Measurements from ENCODE around the gene NAP1L4.

The NAP1L4 gene

DNA sequence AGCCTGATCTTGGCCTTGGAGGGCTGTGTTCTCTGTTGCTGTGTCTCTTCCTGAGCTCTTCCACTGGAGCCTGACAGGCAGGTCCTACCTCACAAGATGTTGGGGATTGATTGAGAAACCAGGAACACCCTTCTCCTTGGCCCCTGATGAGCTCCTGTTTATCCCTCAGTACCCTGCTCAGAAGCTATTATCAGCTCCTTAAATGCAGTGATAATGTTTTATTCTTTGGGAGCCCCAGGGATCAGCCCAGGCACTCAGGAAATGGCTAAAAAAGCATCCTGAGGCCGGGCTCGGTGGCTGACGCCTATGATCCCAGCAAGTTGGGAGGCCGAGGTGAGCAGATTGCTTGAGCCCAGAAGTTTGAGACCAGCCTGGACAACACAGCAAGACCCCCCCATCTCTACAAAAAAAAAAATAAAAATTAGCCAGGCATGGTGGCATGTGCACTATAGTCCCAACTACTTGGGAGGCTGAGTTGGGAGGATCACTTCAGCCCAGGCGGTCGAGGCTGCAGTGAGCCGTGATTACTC lies 58.0 kb downstream of the NAP1L4 start:
- no peak for DNase-seq

- no peak for DNase-seq
These were observed 58.6 kb downstream of the NAP1L4 start for GRCh38 chr11:2933375-2934020.

- no peak for DNase-seq
These were observed 59.3 kb downstream of the NAP1L4 start for GRCh38 chr11:2932850-2933251.

DNA sequence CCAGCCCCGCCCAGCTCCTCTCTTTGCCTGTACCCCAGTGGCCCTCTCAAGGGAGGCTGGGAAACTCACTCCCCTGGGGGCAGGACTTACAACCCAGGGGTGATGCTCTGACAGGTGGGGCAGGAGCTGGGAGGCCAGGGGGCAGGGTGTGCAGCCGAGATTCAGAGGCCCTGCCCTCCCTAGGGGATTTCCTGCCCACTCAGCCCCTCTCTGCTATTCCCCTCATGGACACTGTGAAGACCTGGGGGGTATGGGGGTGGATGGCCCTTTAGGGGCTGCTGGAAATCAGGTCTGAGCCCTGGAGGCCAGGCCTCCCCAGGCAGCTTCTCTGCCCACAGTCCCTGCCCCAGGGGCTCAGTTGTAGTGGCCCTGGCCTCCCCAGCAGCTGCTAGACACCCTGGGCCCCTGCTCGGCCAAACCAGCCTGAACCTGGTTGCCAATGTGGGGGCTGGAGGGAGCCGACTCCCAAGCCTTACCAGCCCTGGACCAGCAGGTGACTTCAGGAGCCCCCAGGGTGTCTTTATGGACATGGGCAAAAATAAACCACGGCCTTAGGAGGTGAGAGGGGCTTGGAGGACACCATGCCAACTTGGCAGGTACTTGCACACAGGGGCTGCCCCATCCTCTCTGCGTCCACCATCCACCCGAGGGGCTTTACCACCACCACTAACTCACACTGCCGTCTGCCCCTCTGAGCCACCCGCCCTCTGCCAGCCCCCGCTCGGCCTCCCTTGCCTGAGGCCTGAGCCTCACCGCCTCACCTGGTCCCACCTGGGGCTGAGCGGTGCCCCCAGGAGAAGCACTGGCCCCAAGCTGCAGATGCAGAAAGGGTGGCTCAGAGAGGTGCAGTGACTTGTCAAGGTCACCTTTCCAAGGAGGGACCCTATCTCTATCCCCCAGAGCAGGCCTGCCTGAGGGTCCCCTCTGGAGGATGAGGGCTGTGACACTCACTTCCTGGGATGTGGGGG lies 60.1 kb downstream of the NAP1L4 start:
- no peak for DNase-seq

DNA sequence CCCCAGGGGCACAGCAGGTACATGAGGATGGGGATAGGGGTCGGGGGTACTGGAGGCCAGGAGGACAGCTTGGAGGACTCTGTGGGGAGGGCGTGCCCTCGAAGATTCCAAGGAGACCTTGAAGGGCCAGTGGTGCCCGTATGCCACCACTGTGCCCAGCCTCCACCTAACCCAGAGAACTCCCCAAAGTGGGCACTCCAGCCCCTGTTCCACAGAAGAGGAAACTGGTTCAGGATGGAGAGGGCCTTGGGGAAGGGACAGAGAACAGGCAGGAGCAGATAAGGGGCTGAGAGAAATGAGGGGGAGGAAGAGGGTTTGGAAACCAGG lies 60.7 kb downstream of the NAP1L4 start:
- DNase-seq = no peak

DNA sequence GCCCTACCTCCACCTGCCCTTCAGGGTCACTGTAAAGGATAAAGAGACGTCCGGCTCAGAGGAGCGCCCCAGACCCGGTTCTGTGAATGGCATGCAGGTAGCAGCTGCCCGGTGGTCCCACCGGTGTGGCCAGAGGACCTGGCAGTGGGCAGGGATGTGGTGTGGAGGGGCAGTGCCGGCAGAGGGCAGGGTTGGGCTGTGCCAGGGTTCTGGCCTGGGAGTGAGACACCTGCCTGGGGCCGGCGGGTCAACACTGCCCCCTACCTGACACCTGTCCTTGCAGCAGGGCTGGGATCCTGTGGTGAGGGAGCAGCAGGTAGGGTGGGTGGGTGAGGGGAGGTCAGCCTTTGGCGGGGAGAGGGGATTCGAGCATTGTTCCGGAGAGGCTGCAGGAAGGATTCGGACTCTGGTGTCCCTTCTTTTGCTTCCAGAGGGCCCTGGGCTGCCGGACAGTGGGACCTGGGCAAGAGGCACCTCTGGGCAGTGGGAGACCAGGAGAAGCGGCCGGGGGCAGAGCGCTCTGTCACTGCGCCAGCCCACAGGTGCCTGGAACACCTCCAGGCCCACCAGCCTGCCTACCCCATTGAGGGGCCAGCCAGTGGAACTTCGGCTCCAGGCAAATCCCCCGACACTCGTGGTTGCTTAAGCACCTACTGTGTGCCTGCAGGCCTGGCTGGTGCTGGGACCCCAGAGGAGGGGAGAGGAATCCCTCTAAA lies 61.3 kb downstream of the NAP1L4 start:
- DNase-seq = peak; percentile 19 to 52

- DNase-seq = no peak
These were observed 62.0 kb downstream of the NAP1L4 start for GRCh38 chr11:2929950-2930703.

- DNase-seq = no peak
These were observed 62.6 kb downstream of the NAP1L4 start for GRCh38 chr11:2929531-2929949.

- no peak for DNase-seq
These were observed 63.3 kb downstream of the NAP1L4 start, which contains the start of gene PHLDA2 for GRCh38 chr11:2928605-2929530. PHLDA2 (minus strand) TSS chr11:2929420; CDS start chr11:2929364, 56 bp downstream.

- DNase-seq = no peak
These were observed 64.1 kb downstream of the NAP1L4 start for GRCh38 chr11:2927851-2928604.

GRCh38 chr11:2927121-2927800 lies 64.9 kb downstream of the NAP1L4 start:
- DNase-seq = no peak

DNA sequence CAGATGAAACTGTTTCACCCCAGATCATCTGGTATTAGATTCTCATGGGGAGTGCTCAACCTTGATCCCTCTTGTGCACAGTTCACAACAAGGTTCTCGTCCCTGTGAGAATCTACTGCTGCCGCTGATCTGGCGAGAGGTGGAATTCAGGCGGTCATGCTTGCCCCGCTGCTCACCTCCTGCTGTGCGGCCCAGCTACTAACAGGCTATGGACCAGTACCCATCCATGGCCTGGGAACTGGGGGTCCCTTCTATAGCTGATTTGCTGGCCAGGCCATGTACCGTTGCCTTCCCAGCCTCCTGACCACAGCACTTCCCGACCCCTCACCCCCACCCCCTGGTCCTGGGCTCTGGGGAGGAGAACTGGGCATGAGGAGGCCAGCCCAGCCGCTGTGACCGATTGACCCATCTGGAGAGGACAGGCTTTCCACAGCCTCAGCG lies 65.5 kb downstream of the NAP1L4 start:
- DNase-seq = no peak

- no peak for DNase-seq
These were observed 67.1 kb downstream of the NAP1L4 start for GRCh38 chr11:2924821-2925675.

DNA sequence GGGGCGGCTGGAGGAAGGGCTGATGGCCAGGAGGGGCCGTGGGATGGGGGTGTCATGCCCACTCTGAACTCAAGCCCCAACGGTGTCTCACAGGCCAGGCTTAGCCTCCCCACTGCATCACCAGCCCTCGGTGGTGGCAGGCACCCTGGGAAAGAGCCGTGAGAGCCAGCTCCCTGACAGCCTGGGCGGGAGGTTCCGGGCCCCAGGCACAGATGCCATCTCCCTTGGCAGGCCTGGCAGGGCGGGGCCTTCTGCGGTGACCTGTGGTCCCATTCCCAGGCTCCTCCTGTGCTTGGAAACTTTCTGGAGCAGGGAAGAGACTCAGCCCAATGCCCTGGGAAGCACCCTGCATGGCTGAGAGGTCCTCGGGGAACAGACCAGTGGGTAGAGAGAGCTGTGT lies 67.7 kb downstream of the NAP1L4 start:
- no peak for DNase-seq

GRCh38 chr11:2923446-2924375 lies 68.4 kb downstream of the NAP1L4 start:
- DNase-seq = no peak

DNA sequence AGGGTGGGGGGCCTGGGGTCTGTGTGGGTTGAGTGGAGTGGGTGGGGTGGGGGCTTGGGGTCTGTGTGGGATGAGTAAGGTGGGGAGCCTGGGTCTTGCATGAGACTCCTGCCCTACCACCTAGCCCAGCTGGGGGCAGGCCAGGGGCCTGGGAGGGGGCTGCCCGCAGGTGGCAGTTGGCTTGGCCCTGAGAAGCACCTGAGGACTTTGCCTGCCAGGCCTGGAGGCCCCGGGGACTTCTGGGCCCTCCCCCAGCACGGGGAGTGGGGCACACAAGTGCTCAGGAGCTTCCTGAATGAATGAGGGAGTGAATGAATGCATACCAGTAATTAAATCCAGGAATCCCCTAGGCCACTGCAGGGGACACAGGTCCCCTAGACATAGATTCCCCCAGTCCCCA lies 69.5 kb downstream of the NAP1L4 start:
- no peak for DNase-seq

- no peak for DNase-seq
These were observed 70.2 kb downstream of the NAP1L4 start for GRCh38 chr11:2921742-2922493.
